ENCODE data around the gene UHMK1. TPM values are rescaled to one million over a fixed set of nuclear protein-coding genes. Genes with fewer than 3 reads are reported as not detected.

UHMK1 gene
- total RNA-seq, 8 experiments from 2014 or later, result 26.7 to 79.7 (median 36.7) TPM

Other genes starting within 250 kb of the UHMK1 start
- gene SPATA46, start 121.0 kb upstream of the UHMK1 start, total RNA-seq, result 1 to 10 TPM in 3 of 8 experiments, under 1 TPM in 3, not detected in 2; 0.49 to 2.7 (median 1.1) TPM
- gene C1orf226, start 116.1 kb upstream of the UHMK1 start, total RNA-seq, result 1 to 10 TPM in 7 of 8 experiments, under 1 TPM in 1; 0.22 to 9.3 (median 3.9) TPM
- gene SH2D1B, start 85.7 kb upstream of the UHMK1 start, total RNA-seq, result under 1 TPM in 7 of 8 experiments, not detected in 1; 0.05 to 1.00 (median 0.21) TPM
- 10 to 100 TPM; 33.2 to 78.9 (median 56.9) TPM for gene UAP1, start 63.9 kb downstream of the UHMK1 start, total RNA-seq
- gene DDR2, start 134.6 kb downstream of the UHMK1 start, total RNA-seq, result 10 to 100 TPM in 4 of 8 experiments, 1 to 10 TPM in 3, under 1 TPM in 1; 0.96 to 75.2 (median 28.6) TPM